Suppressor macrophage (primary cell): ENCODE data around the gene DHX29.

Experiments used
- DNase-seq, 4 experiments: peaks; one replicate each; pipeline ENCODE4 v3.0.0-alpha.2; 2020 to 2022

DHX29 gene

DNA sequence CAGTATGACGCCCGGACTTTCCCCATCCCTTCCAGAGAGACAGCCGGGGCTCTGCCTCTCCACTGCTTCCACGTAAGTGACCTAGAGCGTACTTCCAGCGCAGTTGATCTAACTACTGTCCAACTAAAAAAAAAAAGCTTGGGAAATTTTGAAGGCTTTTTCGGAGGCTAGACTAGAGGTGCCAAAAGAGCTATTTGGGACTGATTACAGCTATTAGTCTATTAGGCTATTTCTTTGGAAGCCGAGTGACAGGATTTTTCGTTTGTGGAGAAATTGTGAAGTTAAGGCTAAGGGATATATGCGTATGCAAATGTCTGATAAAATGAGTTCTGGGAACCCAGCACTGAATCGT is 75.6 kb downstream of the DHX29 start:
- peak in 1 of 4 experiments; percentile 14 for DNase-seq

DNA sequence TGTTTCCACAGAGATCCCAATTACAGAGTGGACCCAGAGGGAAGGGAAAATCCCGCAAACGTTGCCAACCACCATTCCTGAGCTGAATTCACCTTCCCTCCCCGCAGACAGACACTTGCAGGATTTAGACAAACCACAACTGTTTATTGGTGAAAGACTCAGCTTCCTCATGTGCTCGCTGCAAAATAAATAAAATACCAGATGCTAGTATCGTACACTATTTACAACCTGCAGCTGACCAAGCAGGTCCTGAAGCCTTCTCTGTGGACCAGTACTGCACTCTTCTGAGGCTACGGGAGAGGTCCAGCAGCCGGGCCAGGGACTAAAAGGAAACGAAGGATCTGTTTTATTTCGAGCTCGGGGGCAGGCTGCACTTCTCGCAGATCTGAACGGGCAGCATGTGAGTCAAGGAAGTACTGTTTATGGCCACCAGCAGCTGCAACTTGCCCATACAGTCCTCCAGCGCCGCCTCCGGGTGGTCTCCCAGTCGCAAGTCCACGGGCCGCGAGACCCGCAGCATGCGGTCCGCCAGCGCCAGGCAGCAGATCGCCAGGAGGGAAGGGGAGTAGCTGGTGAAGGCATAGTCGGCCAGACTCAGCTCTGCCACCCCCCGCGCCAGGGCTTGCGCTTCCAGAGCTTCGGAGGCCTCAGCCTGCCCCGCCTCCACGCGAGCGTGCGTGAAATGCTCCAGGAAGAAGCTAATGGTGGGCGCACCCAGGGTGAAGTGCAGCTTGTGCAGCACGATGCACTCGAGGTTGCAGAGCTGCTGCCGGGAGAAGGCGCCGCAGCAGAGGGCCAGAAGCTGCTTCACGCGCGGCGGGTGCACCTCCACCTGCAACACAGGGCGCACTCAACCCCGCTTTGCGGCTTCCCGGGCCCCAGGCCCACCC is 76.2 kb downstream of the DHX29 start:
- DNase-seq, result peak in 2 of 4 experiments; percentile 36 to 40

DNA sequence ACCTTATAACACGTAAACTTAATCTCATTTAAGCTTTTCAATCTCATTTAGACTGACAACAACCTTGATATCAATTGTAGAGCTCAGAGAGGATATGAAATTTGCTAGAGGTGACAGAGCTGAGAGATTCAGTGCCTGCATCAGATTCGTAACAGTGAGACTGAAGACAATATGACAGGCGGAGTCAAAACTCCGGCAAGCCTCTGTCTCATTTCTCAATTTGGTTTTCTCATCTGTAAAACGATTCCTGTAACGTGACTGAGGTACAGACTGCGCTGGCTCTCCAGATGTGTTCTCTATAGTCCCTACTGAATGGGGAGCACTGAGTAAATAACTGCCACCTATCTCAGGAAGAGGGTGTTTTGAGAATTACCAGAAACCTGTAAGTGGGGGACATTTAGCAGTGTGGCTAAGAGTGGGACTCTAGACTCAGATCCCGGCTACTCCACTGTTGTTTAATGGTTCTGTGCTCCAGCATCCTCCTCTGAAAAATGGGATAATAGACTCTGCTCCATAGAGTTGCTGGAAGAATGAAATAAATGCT is 77.3 kb downstream of the DHX29 start:
- DNase-seq, result no peak

DNA sequence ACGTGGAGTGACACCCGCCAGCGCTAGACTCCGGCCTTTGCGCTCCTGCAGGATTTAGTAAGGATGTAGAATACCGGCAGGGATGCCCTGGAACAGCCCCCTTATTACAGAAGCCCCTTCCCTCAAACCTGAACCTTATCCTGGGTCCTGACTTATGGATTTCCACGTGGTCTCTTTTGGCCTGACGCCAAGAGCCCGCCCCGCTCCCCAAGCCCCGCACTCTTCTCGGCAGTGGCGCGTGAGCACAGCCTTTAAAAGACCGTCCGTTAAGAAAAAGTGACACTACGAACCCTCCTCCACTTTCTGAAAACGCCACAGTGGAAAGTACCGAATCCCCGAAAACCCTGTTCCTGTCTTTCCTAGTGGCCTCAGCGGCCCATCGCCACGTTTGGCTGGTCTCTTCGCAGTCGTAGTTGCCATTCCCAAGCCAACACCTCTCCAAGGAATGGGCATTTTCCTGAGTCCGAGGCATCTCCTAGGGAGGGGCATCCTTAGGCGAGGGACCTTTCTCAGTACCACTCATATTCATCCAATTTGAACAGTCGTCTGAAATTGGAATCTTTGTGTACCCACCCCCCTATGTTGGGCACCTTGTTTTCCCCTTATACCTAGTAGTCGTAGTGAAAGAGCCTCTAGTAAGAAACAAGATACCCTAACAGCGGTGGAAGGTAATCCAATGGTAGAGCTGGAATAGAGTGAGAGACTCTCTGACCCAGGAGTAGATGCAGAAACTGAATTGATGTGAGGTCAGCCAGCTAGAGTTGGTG is 79.6 kb downstream of the DHX29 start:
- DNase-seq, result no peak

DNA sequence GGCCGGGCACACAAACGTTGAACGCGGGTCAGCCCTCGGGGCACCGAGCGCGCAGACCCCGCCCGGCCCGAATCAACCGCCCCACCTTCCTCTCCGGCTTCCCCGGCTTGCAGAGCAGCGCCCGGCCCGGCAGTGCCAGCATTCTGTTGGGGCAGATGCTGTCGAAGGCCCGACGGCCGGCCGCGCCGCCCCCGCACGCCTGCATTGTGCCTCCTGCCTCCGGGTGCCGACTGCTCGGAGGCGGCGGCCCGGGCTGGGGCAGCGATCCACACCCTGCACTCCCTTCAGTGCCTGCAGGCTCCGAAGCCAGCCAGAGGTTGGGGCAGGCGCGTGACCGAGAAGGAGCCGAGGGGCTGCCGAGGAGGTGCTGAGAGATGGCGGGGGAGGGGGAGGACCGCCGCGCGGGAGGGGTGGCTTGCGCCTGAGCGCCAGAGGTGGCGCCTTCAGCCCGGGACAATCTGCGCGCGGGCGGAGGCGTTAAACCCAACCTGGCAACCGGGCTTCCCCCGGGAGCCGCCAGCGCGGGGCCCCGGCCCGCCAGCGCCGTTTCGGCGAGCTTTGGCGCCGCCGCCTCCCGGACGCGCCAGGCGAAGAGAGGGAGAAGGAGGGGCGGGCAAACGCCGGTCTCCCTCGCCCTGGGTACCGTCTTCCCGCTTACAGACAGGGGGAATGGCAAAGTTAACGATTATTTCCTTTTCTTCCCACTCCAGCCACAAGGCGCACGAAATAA is 80.4 kb downstream of the DHX29 start, which contains the start of gene MCIDAS:
Gene MCIDAS (minus strand): TSS at position 382 of the 730 bp plus-strand sequence. CDS start 177 bp downstream, at position 205.
- DNase-seq, result peak in 2 of 4 experiments; percentile 29 to 60

DNA sequence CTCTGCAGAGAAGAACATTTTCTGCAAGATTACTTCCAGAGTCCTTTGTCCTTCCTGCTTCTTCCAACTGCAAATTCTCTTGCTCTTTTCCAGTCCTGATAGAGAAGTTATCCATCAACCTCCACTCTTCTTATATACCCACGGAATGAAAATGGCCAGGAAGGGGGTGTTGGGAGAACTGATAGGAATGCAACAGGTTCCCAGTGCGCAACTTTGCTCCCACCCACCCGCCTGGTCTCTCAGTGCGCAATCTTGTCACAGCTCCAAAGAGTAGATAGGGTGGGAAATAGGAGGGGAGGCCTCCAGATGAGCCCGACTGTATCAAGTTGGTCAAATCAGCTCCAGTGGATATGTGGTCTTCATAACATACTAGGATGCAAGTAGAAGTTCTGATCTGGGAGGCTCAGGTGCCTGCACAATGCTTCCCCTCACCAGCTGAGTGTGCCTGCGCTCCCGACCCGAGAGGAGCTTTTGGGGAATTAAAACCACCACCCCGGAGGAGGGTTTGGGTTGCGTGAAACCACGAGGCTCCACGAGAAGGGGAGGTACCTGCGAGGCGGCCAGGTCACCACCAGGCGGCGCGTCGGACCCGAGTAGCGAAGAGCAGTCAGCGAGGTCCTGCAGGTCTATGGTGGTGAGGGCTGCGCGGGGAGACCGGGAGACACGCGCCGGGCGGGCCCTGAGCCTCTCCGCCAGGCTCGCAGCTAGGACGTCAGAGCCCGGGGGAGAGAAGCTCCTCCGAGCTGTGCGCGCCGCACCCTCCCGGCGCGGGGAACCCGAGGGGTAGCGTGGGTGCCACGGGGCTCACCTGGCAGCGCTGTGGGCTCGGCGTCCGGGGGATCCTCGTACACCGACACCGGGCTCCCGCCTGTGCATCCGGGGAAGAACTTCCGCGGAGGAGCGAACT is 81.2 kb downstream of the DHX29 start:
- DNase-seq, result peak in 2 of 4 experiments; percentile 20 to 36

DNA sequence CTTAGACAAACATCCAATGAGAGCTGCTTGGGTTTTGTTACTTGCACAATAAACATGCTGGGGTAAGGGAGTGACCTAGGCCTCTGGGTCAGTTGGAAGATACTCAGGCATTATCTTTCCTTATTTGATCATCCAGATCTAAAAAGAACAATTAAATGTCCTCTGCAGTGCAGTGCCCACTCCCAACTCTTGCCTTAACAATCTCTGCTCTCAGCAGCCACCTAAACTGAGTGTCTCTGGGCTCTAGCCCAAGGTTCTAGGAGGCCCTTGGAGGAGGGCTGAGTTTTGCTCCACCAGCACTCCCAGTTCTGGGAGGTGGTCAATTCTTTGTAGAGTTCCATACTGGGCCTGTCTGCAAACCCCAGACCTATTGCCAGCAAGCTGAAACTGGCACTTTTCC is 82.1 kb downstream of the DHX29 start:
- no peak for DNase-seq

DNA sequence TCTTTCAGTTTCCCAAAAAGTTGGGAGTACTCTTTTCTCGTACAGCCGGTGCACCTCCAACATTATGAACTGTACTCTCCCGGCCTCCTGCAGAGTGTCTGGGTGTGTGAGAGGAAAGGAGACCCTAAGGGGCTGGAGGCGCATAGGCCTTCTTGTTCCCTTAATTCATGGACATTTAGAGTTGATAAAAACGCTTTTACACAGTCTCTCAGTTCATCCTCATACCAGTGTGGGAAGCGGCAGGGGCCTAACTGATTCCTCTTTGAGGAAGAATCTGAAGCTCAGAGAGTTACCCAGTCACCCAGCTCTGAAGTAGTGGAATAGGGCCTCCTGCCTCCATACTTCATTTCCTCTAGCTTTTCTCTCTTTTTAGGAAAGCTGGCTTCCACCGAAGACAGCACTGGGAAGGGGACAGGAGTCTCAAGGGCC is 83.7 kb downstream of the DHX29 start:
- DNase-seq, result no peak

DNA sequence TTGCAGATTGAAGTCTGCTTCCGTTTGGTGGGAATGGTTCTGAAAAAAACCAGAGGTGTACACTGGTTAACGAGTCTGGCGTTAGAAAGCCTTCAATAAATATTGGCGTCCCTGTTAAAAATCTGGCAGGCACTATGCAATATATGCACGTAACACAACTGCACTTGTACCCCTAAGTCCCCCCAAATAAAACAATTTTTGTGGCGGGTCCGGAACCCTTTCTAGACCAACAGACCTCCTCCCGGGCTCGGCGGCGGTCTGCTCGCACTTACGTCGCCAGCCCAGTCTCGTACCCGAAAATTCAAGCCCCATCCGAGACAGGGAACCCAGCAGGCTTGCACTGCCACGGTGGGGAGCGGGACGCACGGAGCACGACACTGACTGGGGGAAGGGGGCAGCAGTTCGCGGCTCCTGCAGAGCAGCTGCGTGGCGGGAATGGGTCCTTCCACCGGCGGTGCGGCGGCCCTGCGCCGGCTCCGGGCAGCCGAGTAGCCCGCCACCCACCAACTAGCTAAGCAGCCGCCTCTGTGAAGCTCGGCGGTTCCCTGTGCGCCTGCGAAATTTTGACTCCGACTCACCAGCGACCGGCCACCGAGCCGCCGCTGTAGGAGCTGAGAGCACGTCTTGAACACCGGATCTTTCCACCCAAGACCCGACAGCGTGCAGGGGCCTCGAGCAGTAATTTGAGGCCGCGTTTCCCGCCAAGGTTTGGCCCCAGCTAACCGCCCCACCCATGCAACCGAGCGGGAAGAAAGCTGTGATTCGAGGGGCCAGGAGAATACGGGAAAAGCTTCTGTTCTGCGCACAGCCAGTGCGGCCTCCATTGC is 84.3 kb downstream of the DHX29 start:
- peak in 2 of 4 experiments; percentile 32 to 45 for DNase-seq

DNA sequence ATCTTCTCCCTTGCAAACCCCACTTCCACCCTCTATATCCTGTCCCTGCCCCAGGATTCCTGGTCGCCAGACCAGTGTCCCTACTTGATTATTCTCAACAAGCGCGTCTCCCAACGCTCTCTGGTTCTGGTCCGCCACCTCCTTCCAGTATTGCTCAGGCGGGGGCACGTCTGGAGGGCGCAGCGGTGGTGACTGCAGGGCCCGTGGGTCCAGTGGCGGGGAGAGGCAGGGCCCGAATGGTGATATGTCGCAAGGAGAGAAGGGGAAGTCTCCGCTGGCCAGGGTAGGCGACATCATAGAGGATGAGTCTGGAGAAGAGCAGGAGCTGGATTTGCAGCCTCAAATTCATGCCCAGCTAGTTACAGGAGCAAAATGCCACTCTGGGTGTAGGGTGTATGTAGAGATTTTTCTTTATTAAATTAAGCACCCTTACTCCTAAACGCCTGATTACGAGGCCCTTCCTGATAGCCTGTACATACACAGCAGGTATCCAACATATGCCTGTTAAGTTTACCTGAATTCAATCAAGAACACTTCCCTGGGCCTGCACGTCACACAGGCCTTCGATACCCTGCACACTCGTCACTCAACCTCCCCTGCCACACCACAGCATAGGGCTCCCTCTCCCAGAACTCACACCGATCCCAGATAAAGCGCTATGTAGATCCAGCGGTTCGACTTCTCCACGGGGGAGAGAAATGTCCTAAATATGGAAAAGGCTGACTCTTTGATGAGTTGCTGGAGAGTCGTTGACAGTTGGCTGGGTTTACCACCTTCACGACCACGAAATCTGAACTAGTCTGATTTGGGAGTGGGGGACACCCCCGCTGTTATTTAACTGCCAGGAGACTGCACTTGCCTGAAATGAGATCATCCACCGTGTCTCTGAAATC is 85.2 kb downstream of the DHX29 start:
- DNase-seq, result peak; percentile 51 to 61 (median 59)

DNA sequence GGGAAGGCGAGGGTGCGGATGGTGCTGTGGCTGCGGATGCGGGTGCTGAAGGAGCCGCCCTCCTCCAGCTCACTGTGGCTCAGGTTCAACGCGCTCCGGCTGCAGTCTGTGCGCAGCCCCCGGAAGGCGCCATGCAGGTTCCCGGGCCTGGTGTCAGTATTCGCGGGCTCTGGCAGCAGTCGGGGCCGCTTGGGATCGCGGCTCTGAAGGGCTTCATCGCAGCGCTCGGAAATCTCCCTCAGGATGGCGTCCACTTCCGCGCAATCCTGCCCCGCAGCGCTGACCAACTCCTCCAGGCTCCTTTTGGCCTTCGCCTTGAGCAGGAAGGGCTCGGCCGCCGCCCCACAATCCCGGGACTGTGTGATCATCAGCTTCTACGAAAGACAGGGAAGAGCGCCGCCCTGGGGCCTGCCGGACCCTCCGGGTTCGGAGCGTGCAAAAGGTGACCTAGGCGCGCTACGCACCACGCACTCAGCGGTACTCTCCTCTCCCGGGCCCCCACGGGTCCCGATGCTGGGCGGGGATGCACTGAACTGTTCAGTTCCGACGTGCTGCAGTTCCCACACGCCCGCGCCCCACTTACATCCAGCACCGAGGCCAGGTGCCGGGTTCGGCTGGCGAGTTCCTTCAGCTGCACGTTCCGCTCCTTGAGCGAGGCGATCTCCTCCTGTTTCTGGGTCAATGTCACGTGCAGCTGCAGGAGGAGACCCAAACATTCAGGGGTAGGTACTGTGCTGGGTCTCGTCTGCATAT is 86.9 kb downstream of the DHX29 start:
- peak in 2 of 4 experiments; percentile 29 to 39 for DNase-seq

DNA sequence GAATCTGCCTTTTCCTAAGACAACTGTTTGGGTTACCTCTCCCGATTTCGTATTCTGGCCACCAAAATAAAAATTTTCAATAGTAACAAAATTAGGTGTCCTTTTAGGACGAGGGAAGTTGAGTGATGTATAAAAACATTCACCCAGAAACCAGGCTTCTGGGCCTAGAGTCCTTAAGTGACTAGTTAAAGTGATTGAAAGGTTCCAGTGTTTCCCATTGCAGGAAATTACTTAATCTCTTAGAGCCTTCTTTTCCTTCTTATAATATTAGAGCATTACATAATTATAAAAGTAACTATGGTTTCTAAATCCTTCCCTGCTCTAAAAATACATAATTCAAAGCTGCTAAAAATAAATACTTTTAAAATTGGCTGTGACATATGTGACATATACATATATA is 87.7 kb downstream of the DHX29 start:
- DNase-seq, result no peak

DNA sequence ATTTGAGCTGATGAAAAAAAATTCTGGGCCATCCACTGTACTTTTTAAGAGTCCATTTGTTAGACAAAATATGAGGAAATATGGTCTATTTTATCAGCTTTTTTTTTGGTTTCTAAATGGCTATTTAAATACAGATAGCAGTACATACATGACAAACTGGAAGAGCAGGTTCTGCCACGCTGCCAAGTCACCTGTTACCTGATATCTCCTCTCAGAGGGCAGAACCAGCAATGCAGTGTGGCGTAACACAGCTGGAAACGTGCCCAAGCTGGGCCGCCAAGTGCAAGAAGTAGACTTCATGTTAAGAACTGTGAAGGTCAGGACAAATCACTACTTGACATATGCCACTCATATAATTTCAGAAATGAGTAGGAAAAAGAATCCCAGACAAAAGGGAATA is 88.5 kb downstream of the DHX29 start:
- no peak for DNase-seq

DNA sequence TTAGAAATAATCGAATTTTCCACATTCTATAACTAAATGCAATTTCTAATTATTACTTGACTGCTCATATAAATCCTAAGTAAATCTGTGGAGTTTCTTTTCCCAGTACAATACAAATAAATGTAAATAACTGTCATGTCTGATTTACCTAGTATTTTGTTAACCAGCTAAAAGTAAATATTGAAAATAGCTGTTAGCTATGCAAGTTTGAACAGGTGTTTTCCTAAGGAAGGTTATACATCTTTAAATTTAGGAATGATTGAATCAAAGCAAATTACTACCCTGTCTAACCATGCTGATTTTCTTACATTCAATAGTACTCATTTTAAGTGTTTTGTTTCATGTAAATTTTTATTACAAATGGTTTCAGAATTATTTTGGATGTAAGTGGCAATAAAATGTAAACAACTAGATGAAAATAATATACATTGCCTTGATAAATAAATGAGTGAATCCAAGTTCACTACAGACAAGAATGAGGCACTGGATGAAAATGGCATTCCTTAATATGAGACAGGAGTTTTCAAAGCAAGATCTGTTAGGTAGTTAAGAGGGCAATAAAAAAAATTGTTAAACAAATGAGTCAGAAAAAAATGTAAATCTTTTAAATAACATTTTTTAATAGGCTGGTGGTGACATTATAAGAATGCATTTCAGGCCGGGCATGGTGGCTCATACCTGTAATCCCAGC is 96.2 kb downstream of the DHX29 start:
- no peak for DNase-seq
